Keratinocyte (primary cell): ENCODE measurements around the gene SEC16B. TPM values are rescaled to one million over a fixed set of nuclear protein-coding genes. Genes with fewer than 3 reads are reported as not detected.

ENCODE experiments used
- DNase-seq: peaks from one replicate; pipeline ENCODE4 v3.0.0-alpha.2; 2011; ENCODE audit warnings: low read depth, missing footprints, low spot score
- FAIRE-seq: peaks from 2 replicates; lab custom pipeline; 2011; peaks lifted over from hg19 to GRCh38; lab: Jason Lieb, UNC
- H2AFZ ChIP-seq: 2 replicates; pipeline ENCODE4 v1.6.0; 2012; ENCODE audit warnings: low read length, control low read depth, inconsistent platforms; ENCODE audit not compliant: control insufficient read depth
- H3K27ac ChIP-seq: 2 replicates; pipeline ENCODE4 v1.5.1; 2011; ENCODE audit warnings: low read length; ENCODE audit not compliant: control insufficient read depth, insufficient read depth
- H3K27me3 ChIP-seq: 3 replicates; pipeline ENCODE4 v1.6.0; 2011; ENCODE audit warnings: low read length; ENCODE audit not compliant: control insufficient read depth, insufficient read depth; ENCODE audit errors: extremely low read depth
- H3K36me3 ChIP-seq, 2 experiments: 2 replicates in 1 of 2; 3 replicates in 1 of 2; pipeline ENCODE4 v1.5.1; 2011; ENCODE audit warnings: low read length in 2 of 2, mild to moderate bottlenecking in 1 of 2; ENCODE audit not compliant: control insufficient read depth in 2 of 2, insufficient read depth in 2 of 2; ENCODE audit errors: extremely low read depth in 1 of 2
- H3K4me1 ChIP-seq: 3 replicates; pipeline ENCODE4 v1.5.1; 2011; ENCODE audit warnings: low read length; ENCODE audit not compliant: control insufficient read depth, insufficient read depth; ENCODE audit errors: extremely low read depth
- H3K4me2 ChIP-seq: 3 replicates; pipeline ENCODE4 v1.6.0; 2011; ENCODE audit warnings: low read depth, low read length; ENCODE audit not compliant: control insufficient read depth, insufficient read depth; ENCODE audit errors: extremely low read depth
- H3K4me3 ChIP-seq, 3 experiments: fragments of 200-600 bp in 1 of 3; sonication (generic) in 1 of 3; 2 replicates in 2 of 3; 3 replicates in 1 of 3; pipeline ENCODE4 v1.5.1; 2011 to 2016; ENCODE audit warnings: low read length in 3 of 3, mild to moderate bottlenecking in 3 of 3, control low read depth in 2 of 3, inconsistent platforms in 1 of 3, low read depth in 1 of 3, mixed read lengths in 1 of 3, mixed run types in 1 of 3, moderate library complexity in 1 of 3; ENCODE audit not compliant: control insufficient read depth in 2 of 3, insufficient read depth in 2 of 3; ENCODE audit errors: extremely low read depth in 1 of 3
- H3K79me2 ChIP-seq: 2 replicates; pipeline ENCODE4 v1.6.0; 2012; ENCODE audit warnings: low read length; ENCODE audit not compliant: control insufficient read depth, insufficient read depth
- H3K9ac ChIP-seq: 3 replicates; pipeline ENCODE4 v1.6.0; 2011; ENCODE audit warnings: low read length; ENCODE audit not compliant: control insufficient read depth, insufficient read depth; ENCODE audit errors: extremely low read depth
- H3K9me1 ChIP-seq: 3 replicates; pipeline ENCODE4 v1.6.0; 2011; ENCODE audit warnings: low read length; ENCODE audit not compliant: control insufficient read depth, insufficient read depth; ENCODE audit errors: extremely low read depth
- H3K9me3 ChIP-seq: 2 replicates; pipeline ENCODE4 v1.5.1; 2012; ENCODE audit warnings: low read depth, low read length; ENCODE audit not compliant: control insufficient read depth
- H4K20me1 ChIP-seq: 3 replicates; pipeline ENCODE4 v1.6.0; 2011; ENCODE audit warnings: low read length; ENCODE audit not compliant: control insufficient read depth, insufficient read depth; ENCODE audit errors: extremely low read depth
- EZH2 ChIP-seq: IDR thresholded peaks from one replicate; pipeline ENCODE4 v1.6.1; 2012; ENCODE audit warnings: inconsistent platforms, mild to moderate bottlenecking, low read length, moderate library complexity
- dilution Hi-C: fragments of 300-500 bp; cut with MboI; formaldehyde crosslinking; loops from one replicate; pipeline ENCODE4 v1.7.0; 2020; ENCODE audit warnings: low sequenced_read_pairs; ENCODE audit not compliant: extremely low pct_ligation_motif_present
- polyA plus RNA-seq, 5 experiments: library from polyadenylated mRNA; depleted of rRNA in 3 of 5; stranded (reverse) in 3 of 5; stranded (forward) in 1 of 5; unstranded in 1 of 5; fragments of >200 nt; gene quantifications; 1 replicate in 1 of 5; 2 replicates in 3 of 5; 3 replicates in 1 of 5; pipeline versions ENCODE4 v1.2.1 to v1.2.3, GENCODE V29; 2011 to 2012; ENCODE audit warnings: missing spikeins in 2 of 5, low read depth in 1 of 5, low replicate concordance in 1 of 5
- TF ChIP-seq, protein P1 (sequence below), 3 experiments: IDR thresholded peaks in 1 of 3; conservative IDR thresholded peaks in 1 of 3; optimal IDR thresholded peaks in 1 of 3; 2 replicates in 2 of 3; 3 replicates in 1 of 3; pipeline versions ENCODE3 to v1.5.1; 2011; ENCODE audit warnings: low read length in 3 of 3, mild to moderate bottlenecking in 3 of 3, moderate library complexity in 2 of 3, control low read depth in 1 of 3, inconsistent platforms in 1 of 3; ENCODE audit not compliant: insufficient read depth in 2 of 3; ENCODE audit errors: extremely low read depth in 1 of 3

Gene SEC16B
- polyA plus RNA-seq, 1 donor (not counting 4 experiments of a cell fraction or from before 2014, with no cell fraction given): 1.2 TPM

DNA sequence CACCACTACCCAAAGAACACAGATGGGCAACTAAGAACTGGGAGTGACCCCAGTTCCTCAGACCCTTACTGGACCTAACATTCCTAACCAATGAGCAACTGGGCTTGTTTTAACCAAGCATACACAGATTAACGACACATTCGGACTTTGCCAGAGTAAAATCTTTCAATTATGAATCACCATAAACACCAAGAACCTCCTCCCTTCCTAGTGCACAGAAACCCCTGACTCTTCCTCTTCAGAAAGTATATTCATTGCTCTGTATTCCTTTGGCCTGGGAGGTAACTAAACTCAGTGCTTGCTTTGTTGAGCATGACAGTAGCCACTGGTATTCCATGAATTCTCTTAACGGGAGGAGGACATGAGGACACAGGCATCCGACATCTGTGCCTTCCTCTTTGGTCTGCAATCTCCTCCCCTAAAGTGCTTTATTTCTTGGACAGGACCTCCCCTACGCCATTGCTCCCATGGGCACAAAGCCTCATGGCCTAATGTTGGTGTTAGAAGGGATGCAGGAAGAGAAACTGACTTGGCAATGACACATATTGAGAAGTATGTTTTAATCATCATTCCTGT is 42.7 kb downstream of the SEC16B start:
- no peaks in the 10 kb centered on the region for H3K79me2 ChIP-seq
- no peak overlapping the region for H3K4me3 ChIP-seq
- H3K4me2 ChIP-seq: peak overlapping the region; percentile 68
- H3K27me3 ChIP-seq: no peaks in the 10 kb centered on the region
- dilution Hi-C loops: loop anchor here (25.0 kb wide), 1 partner anchor 665 kb away; no protein-coding TSS in a partner anchor
- H2AFZ ChIP-seq: peak overlapping the region; percentile 74
- DNase-seq: no peak
- peak overlapping the region; percentile 64 for H3K27ac ChIP-seq
- peaks cover 21% of the 10 kb centered on the region for H3K4me1 ChIP-seq
- no peaks in the 10 kb centered on the region for H3K9me1 ChIP-seq
- H3K36me3 ChIP-seq: no peaks in the 10 kb centered on the region
- no peaks in the 10 kb centered on the region for H3K9me3 ChIP-seq
- no peak overlapping the region for H3K9ac ChIP-seq
- no peaks in the 10 kb centered on the region for H4K20me1 ChIP-seq
- TF ChIP-seq, protein P1, sequence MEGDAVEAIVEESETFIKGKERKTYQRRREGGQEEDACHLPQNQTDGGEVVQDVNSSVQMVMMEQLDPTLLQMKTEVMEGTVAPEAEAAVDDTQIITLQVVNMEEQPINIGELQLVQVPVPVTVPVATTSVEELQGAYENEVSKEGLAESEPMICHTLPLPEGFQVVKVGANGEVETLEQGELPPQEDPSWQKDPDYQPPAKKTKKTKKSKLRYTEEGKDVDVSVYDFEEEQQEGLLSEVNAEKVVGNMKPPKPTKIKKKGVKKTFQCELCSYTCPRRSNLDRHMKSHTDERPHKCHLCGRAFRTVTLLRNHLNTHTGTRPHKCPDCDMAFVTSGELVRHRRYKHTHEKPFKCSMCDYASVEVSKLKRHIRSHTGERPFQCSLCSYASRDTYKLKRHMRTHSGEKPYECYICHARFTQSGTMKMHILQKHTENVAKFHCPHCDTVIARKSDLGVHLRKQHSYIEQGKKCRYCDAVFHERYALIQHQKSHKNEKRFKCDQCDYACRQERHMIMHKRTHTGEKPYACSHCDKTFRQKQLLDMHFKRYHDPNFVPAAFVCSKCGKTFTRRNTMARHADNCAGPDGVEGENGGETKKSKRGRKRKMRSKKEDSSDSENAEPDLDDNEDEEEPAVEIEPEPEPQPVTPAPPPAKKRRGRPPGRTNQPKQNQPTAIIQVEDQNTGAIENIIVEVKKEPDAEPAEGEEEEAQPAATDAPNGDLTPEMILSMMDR (optimal IDR thresholded peaks at IDR 0.05 in 1 of 3, IDR thresholded peaks at IDR 0.05 in 1 of 3, conservative IDR thresholded peaks at IDR 0.05 in 1 of 3; ENCODE audit: extremely low read depth in 1 of 3, insufficient read depth in 2 of 3, low read length in 3 of 3): no peak
- TF ChIP-seq EZH2: no peak
- FAIRE-seq: peak; percentile 85

DNA sequence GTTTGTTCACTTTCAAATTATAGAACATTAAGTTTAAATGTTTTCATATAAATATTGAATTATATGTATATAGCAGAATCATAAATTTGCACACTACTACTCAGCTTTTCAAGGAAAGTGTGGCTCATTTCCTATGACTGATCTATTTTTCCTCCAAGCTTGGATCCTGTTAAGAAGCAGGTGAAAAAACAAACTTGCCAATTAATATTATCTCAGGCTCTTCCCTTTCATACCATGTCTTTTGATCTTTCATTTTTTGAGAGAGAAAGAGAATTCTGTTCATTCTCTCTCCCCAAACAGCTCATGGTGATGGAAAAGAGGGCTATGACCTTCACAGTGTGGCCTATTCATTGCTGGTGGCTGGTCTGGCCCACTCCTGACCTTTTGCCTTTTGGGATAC is 43.7 kb downstream of the SEC16B start:
- Histone ChIP-seq H3K9me1 (no peaks in the 10 kb centered on the region), H3K4me1 (peaks cover 21% of the 10 kb centered on the region), H3K36me3 (no peaks in the 10 kb centered on the region), H3K9ac (no peak overlapping the region), H3K27ac (no peak overlapping the region), H3K9me3 (no peaks in the 10 kb centered on the region), H2AFZ (no peak overlapping the region), H3K27me3 (no peaks in the 10 kb centered on the region), H3K79me2 (no peaks in the 10 kb centered on the region), H4K20me1 (no peaks in the 10 kb centered on the region), H3K4me2 (no peak overlapping the region), H3K4me3 (no peak overlapping the region)
- no peak for DNase-seq
- no peak for FAIRE-seq
- dilution Hi-C loops: loop anchor here (25.0 kb wide), 1 partner anchor 664 kb away; no protein-coding TSS in a partner anchor
- no peak for TF ChIP-seq EZH2
- TF ChIP-seq, protein P1 (optimal IDR thresholded peaks at IDR 0.05 in 1 of 3, IDR thresholded peaks at IDR 0.05 in 1 of 3, conservative IDR thresholded peaks at IDR 0.05 in 1 of 3; ENCODE audit: extremely low read depth in 1 of 3, insufficient read depth in 2 of 3, low read length in 3 of 3): no peak
